DND-41 (cell line): ENCODE measurements around the gene AFF3.

Experiments used
- ATAC-seq: fragments of 200-7000 bp; cut with Tn5 transposase; 3 replicates; pipeline ENCODE4 v1.9.1; 2021; ENCODE audit warnings: low read depth; ENCODE audit not compliant: insufficient read depth
- DNase-seq: peaks from one replicate; pipeline ENCODE4 v3.0.0-alpha.2; 2020
- H2AFZ ChIP-seq: 2 replicates; pipeline ENCODE4 v1.6.0; 2012; ENCODE audit warnings: low read depth, low read length
- H3K27ac ChIP-seq: 2 replicates; pipeline ENCODE4 v1.5.1; 2012; ENCODE audit warnings: low read length, inconsistent platforms
- H3K27me3 ChIP-seq: fragments of 200-600 bp; sonication (generic); 2 replicates; pipeline ENCODE4 v1.6.0; 2012; ENCODE audit warnings: low read length, mild to moderate bottlenecking, inconsistent platforms; ENCODE audit not compliant: insufficient read depth, poor library complexity
- H3K36me3 ChIP-seq: 2 replicates; pipeline ENCODE4 v1.5.1; 2012; ENCODE audit warnings: low read length, inconsistent platforms; ENCODE audit not compliant: insufficient read depth
- H3K4me1 ChIP-seq: 2 replicates; pipeline ENCODE4 v1.5.1; 2012; ENCODE audit warnings: mild to moderate bottlenecking, low read length; ENCODE audit not compliant: insufficient read depth
- H3K4me2 ChIP-seq: 2 replicates; pipeline ENCODE4 v1.6.0; 2012; ENCODE audit warnings: mild to moderate bottlenecking, moderate library complexity, low read length, inconsistent platforms; ENCODE audit not compliant: insufficient read depth
- H3K4me3 ChIP-seq, 2 experiments: fragments of 200-600 bp in 1 of 2; shearing (Covaris generic) in 1 of 2; 2 replicates each; pipeline ENCODE4 v1.5.1; 2012 to 2016; ENCODE audit warnings: inconsistent platforms in 2 of 2, low read length in 2 of 2, mild to moderate bottlenecking in 2 of 2, low read depth in 1 of 2, moderate library complexity in 1 of 2
- H3K79me2 ChIP-seq: 2 replicates; pipeline ENCODE4 v1.6.0; 2012; ENCODE audit warnings: low read length, inconsistent platforms; ENCODE audit not compliant: insufficient read depth
- H3K9ac ChIP-seq: 2 replicates; pipeline ENCODE4 v1.6.0; 2012; ENCODE audit warnings: low read depth, mild to moderate bottlenecking, inconsistent platforms, low read length, moderate library complexity
- H3K9me3 ChIP-seq: 2 replicates; pipeline ENCODE4 v1.5.1; 2012; ENCODE audit warnings: low read length, moderate library complexity, mild to moderate bottlenecking, inconsistent platforms; ENCODE audit not compliant: insufficient read depth, severe bottlenecking
- H4K20me1 ChIP-seq: 2 replicates; pipeline ENCODE4 v1.6.0; 2012; ENCODE audit warnings: low read length; ENCODE audit not compliant: insufficient read depth
- CTCF ChIP-seq: IDR thresholded peaks from 2 replicates; pipeline ENCODE4 v1.5.1; 2012; ENCODE audit warnings: borderline replicate concordance, low read length, moderate library complexity, mild to moderate bottlenecking; ENCODE audit not compliant: poor library complexity, severe bottlenecking; ENCODE audit errors: extremely low read depth
- EZH2 ChIP-seq: IDR thresholded peaks from 3 replicates; pipeline ENCODE4 v1.6.1; 2012; ENCODE audit warnings: borderline replicate concordance, low read depth, mild to moderate bottlenecking, moderate library complexity, low read length, inconsistent platforms; ENCODE audit not compliant: severe bottlenecking

The AFF3 gene

GRCh38 chr2:100140582-100140981 lies 1.8 kb downstream of the AFF3 start:
- H3K9ac ChIP-seq: peak overlapping the region; percentile 65
- H3K4me2 ChIP-seq: peak overlapping the region; percentile 61
- ATAC-seq: no peak
- peaks cover 61% of the 10 kb centered on the region for H3K79me2 ChIP-seq
- peaks cover 10% of the 10 kb centered on the region for H4K20me1 ChIP-seq
- peaks cover 3% of the 10 kb centered on the region; the same call in 1 of the 2 replicates for H3K36me3 ChIP-seq
- peak overlapping the region; percentile 94 for H3K27ac ChIP-seq
- H3K9me3 ChIP-seq: no peaks in the 10 kb centered on the region
- H3K27me3 ChIP-seq: no peaks in the 10 kb centered on the region
- H2AFZ ChIP-seq: no peak overlapping the region
- TF ChIP-seq EZH2 (no peak), CTCF (no peak)
- H3K4me1 ChIP-seq: peaks cover 86% of the 10 kb centered on the region
- H3K4me3 ChIP-seq: peak overlapping the region in 1 of 2 experiments; percentile 63; a peak in 3 of 4 replicates
- peak; percentile 50 for DNase-seq

DNA sequence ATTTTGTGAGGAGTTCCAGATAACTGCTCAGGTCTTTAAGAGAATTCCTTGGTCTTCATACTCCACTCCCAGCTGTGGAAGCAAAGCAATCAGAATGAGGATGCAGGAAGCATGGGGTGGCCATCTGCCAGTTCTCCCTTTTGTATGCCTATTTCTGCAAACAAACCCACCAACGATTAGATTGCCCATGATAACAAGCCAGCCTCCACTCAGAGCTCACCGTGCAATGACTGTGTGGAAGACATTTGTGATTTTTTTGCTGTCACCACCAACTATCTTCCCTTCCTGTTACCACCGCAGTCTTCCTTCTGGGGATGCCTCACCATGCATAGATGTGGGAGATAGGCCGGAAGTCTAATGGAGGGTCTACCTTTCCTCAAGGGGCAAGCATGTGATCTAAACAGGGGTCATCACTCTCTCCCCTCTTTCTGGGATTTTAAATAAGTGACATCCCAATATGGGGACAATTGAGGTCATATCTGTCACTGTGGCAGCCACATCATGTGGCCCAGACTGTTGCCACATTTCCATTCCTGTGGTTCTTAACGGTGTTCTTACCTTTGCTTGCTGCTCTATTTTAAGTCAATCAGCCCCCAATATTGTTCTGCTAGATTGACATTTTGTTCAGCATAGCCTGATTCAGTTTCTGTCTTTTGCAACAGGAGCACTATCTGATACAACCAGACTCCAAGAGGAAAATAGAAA lies 4.4 kb downstream of the AFF3 start:
- Histone ChIP-seq H3K9ac (peak overlapping the region; percentile 33), H3K4me2 (peak overlapping the region; percentile 61), H3K4me3 (peak overlapping the region in 1 of 2 experiments; percentile 63; a peak in 2 of 4 replicates), H3K27ac (peak overlapping the region; percentile 94), H3K27me3 (no peaks in the 10 kb centered on the region), H3K4me1 (peaks cover 81% of the 10 kb centered on the region), H4K20me1 (peaks cover 10% of the 10 kb centered on the region), H2AFZ (no peak overlapping the region), H3K9me3 (no peaks in the 10 kb centered on the region), H3K36me3 (peaks cover 3% of the 10 kb centered on the region; the same call in 1 of the 2 replicates), H3K79me2 (peaks cover 77% of the 10 kb centered on the region)
- DNase-seq (peak; percentile 85), ATAC-seq (peak; percentile 78)
- no peak for TF ChIP-seq EZH2
- no peak for TF ChIP-seq CTCF

GRCh38 chr2:100137318-100137717 lies 5.1 kb downstream of the AFF3 start:
- no peak overlapping the region for H2AFZ ChIP-seq
- H3K4me1 ChIP-seq: peaks cover 74% of the 10 kb centered on the region
- peak overlapping the region; percentile 61 for H3K4me2 ChIP-seq
- TF ChIP-seq CTCF: no peak
- TF ChIP-seq EZH2: no peak
- peaks cover 71% of the 10 kb centered on the region for H3K79me2 ChIP-seq
- H4K20me1 ChIP-seq: peaks cover 10% of the 10 kb centered on the region
- DNase-seq: no peak
- H3K9me3 ChIP-seq: no peaks in the 10 kb centered on the region
- H3K27ac ChIP-seq: peak overlapping the region; percentile 94
- no peak for ATAC-seq
- no peaks in the 10 kb centered on the region for H3K27me3 ChIP-seq
- H3K4me3 ChIP-seq: peak overlapping the region in 1 of 2 experiments; percentile 36; a peak in 2 of 4 replicates
- peak overlapping the region; percentile 23; the same call in 1 of the 2 replicates for H3K9ac ChIP-seq
- peaks cover 3% of the 10 kb centered on the region; the same call in 1 of the 2 replicates for H3K36me3 ChIP-seq
